Endodermal cell (in vitro differentiated cells): ENCODE data around the gene PHRF1. TPM values are rescaled to one million over a fixed set of nuclear protein-coding genes. Genes with fewer than 3 reads are reported as not detected.

ENCODE experiments used
- DNase-seq: peaks from one replicate; pipeline ENCODE4 v3.0.0-alpha.2; 2017
- H3K27ac ChIP-seq: 2 replicates; pipeline ENCODE4 v1.5.1; 2013; ENCODE audit warnings: mild to moderate bottlenecking, low read depth, low read length, moderate library complexity
- H3K27me3 ChIP-seq: 2 replicates; pipeline ENCODE4 v1.6.1; 2013; ENCODE audit warnings: mild to moderate bottlenecking, low read length, moderate library complexity; ENCODE audit not compliant: insufficient read depth, control insufficient read depth, poor library complexity, severe bottlenecking
- H3K36me3 ChIP-seq: 2 replicates; pipeline ENCODE4 v1.7.0; 2013; ENCODE audit warnings: mild to moderate bottlenecking, low read length, moderate library complexity; ENCODE audit not compliant: control insufficient read depth, insufficient read depth
- H3K4me1 ChIP-seq: one replicate; pipeline ENCODE4 v1.7.0; 2013; ENCODE audit warnings: low read length; ENCODE audit not compliant: control insufficient read depth, insufficient read depth
- H3K4me3 ChIP-seq: 2 replicates; pipeline ENCODE4 v1.5.1; 2013; ENCODE audit warnings: mild to moderate bottlenecking, low read length, moderate library complexity
- H3K9ac ChIP-seq: 2 replicates; pipeline ENCODE4 v1.6.1; 2013; ENCODE audit warnings: mild to moderate bottlenecking, low read length, moderate library complexity; ENCODE audit not compliant: poor library complexity, severe bottlenecking; ENCODE audit errors: extremely low read depth
- H3K9me3 ChIP-seq: 2 replicates; pipeline ENCODE4 v1.6.1; 2013; ENCODE audit warnings: mild to moderate bottlenecking, low read length, moderate library complexity; ENCODE audit not compliant: control insufficient read depth
- H3K27ac Mint-ChIP-seq: 2 replicates; pipeline ENCODE4 v1.8.0; 2020; ENCODE audit warnings: mixed read lengths
- H3K27me3 Mint-ChIP-seq: 2 replicates; pipeline ENCODE4 v1.8.0; 2021; ENCODE audit warnings: mild to moderate bottlenecking, mixed read lengths; ENCODE audit not compliant: insufficient read depth
- H3K36me3 Mint-ChIP-seq: 2 replicates; pipeline ENCODE4 v1.8.0; 2020; ENCODE audit warnings: low read depth, mixed read lengths
- H3K4me1 Mint-ChIP-seq: 2 replicates; pipeline ENCODE4 v1.8.0; 2020; ENCODE audit warnings: mixed read lengths
- H3K4me3 Mint-ChIP-seq: 2 replicates; pipeline ENCODE4 v1.8.0; 2020; ENCODE audit warnings: mild to moderate bottlenecking, moderate library complexity, mixed read lengths
- H3K9me3 Mint-ChIP-seq: 2 replicates; pipeline ENCODE4 v1.8.0; 2020; ENCODE audit warnings: mild to moderate bottlenecking, mixed read lengths
- WGBS, 2 experiments: methylation state at CpG; one replicate each; pipeline versions ENCODE4 v1.1.5 to v1.1.7; 2013; ENCODE audit warnings: missing lambda C conversion rate in 2 of 2, mixed read lengths in 1 of 2; ENCODE audit not compliant: insufficient coverage in 1 of 2, insufficient read length in 1 of 2; 5-methylcytosine and 5-hydroxymethylcytosine counted together
- total RNA-seq, 2 donors: library from RNA; stranded (reverse); fragmentation: NEBNext Ultra II Directional in 1 of 2; extraction: Animal tissue kit (Norgen Biotek cat#: 25700) in 1 of 2; gene quantifications; 2 replicates in 1 of 2; 3 replicates in 1 of 2; pipeline ENCODE4 v1.2.1, GENCODE V29; 2021
- TF ChIP-seq, protein P1 (sequence below): fragments of 200-600 bp; sonication (generic); conservative IDR thresholded peaks from 2 replicates; pipeline ENCODE4 v1.5.0; 2021; ENCODE audit warnings: antibody characterized with exemption, mild to moderate bottlenecking

PHRF1 gene
- total RNA-seq, 2 donors from 2014 or later = 43.4 to 48.0 TPM

DNA sequence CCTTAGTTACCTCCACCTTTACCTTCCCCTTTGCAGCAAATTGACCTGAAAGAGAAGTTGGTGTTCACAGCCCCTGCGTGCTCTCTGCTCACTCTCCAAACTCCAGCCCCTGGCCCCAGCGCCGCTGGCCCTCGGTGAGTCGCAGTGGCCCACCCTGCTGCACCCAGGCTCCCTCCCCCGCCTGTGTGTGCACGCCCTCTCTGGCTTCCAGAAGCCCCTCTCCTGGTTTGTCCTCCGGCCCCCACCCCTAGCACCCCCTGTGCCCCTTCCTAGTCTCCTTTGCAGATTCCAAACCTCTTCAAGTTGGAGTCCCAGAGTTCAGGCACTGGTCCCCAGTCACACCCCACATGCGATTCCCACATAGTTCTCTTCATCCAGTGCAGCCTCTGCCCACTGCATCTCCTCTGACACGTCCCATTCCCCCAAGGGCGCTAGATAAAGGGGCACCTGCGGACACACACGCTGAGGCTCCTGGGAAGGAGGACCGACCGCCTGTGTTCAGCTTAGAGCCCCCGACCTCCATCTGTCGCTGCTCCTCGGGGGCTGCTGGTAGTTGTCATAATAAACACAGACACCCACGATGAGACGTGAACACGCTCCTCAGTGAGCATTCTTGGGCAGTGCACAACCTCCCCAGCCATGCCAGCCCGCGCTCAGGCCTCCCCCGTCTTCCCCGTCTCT is 1.5 kb upstream of the PHRF1 start:
- Histone ChIP-seq H3K9ac (peak overlapping the region; percentile 11), H3K27ac (no peak overlapping the region)

DNA sequence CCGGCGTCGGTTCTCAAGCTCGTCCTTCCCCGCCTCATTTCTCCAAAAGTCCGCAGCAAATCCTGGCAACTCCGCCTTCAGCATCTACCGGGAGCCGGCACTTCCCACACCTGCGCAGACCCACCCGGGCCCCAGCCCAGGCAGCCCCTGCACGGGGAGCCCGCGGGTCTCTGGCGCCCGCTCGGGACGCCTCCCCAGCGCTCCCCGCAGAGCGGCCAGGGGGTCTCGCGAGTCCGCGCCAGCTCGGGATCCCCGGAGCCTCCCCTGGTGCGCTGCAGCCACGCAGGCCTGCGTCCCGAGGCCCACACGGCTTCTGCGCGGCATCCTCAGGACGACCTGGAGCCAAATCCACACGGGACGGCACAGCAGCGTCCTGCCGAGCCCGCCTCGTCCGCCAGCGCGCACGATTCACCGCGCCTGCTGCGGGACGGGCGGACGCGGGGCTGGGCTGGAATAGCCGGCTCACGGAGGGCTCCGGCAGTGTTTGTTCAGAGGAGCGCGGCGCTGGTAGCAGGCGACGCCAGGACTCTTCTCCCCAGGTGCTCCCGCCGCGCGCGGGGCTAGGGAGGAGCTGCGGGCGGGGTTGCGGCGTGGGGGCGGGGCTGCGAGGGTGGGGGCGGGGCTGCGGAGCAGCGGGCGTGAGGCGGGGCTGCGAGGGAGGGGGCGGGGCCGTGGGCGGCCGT is 816 bp upstream of the PHRF1 start:
- Mint-ChIP-seq H3K4me1 (peaks cover 36% of the 10 kb centered on the region), H3K36me3 (no peaks in the 10 kb centered on the region), H3K27me3 (peaks cover 24% of the 10 kb centered on the region), H3K4me3 (peak overlapping the region; percentile 79), H3K9me3 (no peaks in the 10 kb centered on the region), H3K27ac (peak overlapping the region; percentile 76)
- H3K4me3 ChIP-seq = peak overlapping the region; percentile 78
- peak overlapping the region; percentile 11 for H3K9ac ChIP-seq
- peaks cover 29% of the 10 kb centered on the region for H3K4me1 ChIP-seq
- no peaks in the 10 kb centered on the region for H3K9me3 ChIP-seq
- no peaks in the 10 kb centered on the region for H3K36me3 ChIP-seq
- H3K27ac ChIP-seq = no peak overlapping the region
- TF ChIP-seq, protein P1, sequence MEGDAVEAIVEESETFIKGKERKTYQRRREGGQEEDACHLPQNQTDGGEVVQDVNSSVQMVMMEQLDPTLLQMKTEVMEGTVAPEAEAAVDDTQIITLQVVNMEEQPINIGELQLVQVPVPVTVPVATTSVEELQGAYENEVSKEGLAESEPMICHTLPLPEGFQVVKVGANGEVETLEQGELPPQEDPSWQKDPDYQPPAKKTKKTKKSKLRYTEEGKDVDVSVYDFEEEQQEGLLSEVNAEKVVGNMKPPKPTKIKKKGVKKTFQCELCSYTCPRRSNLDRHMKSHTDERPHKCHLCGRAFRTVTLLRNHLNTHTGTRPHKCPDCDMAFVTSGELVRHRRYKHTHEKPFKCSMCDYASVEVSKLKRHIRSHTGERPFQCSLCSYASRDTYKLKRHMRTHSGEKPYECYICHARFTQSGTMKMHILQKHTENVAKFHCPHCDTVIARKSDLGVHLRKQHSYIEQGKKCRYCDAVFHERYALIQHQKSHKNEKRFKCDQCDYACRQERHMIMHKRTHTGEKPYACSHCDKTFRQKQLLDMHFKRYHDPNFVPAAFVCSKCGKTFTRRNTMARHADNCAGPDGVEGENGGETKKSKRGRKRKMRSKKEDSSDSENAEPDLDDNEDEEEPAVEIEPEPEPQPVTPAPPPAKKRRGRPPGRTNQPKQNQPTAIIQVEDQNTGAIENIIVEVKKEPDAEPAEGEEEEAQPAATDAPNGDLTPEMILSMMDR = no peak
- 1% methylated on average over 33 to 75 of the region's 81 CpGs for whole genome bisulfite sequencing, 2 experiments
- DNase-seq = peak; percentile 96
- peaks cover 13% of the 10 kb centered on the region for H3K27me3 ChIP-seq

More for the DNA sequence above, 1.5 kb upstream of the PHRF1 start:
- Mint-ChIP-seq H3K27me3 (peaks cover 28% of the 10 kb centered on the region), H3K36me3 (no peaks in the 10 kb centered on the region), H3K9me3 (no peaks in the 10 kb centered on the region), H3K27ac (peak overlapping the region; percentile 76), H3K4me1 (peaks cover 36% of the 10 kb centered on the region), H3K4me3 (peak overlapping the region; percentile 79)
- Histone ChIP-seq H3K4me1 (peaks cover 29% of the 10 kb centered on the region), H3K9me3 (no peaks in the 10 kb centered on the region), H3K36me3 (no peaks in the 10 kb centered on the region), H3K4me3 (peak overlapping the region; percentile 78), H3K27me3 (peaks cover 13% of the 10 kb centered on the region)
- WGBS, 2 experiments = 18 to 30% methylated on average over 15 to 25 of the region's 25 CpGs
- TF ChIP-seq, protein P1 = no peak
- DNase-seq = peak; percentile 57

DNA sequence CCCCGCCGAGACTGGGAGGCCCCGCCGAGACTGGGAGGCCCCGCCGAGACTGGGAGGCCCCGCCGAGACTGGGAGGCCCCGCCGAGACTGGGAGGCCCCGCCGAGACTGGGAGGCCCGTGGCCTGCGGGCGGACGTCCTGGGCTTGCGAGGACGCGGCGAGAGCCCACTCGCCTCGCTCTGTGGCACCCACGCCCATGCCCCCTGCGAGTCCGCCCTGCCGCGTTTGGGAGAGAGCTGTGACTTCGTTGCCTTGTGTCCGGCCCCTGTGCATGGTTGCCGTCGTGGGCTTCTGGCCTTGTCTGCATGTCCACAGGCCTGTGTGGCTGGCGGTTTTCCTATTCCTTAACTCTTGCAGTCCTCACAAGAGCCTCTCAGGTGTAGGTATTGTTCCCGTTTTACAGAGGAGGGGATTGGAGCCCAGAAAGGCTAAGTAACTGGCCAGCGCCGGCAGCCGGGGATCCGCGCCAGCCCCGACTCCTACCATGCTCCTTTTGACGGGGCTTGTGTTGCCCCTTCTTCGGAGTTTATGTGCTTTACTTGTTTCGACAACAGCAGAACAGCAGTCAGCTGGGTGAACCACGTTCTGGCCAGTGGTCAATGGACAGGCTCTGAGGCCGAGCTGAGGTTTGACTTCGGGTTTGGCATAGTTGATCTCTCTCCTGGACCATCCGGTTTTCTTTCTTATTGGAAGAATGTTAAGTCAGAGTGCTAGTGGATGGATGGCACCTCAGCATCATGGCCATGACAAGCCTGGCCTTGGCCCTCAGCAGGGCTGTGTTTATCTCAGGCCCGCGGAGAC is 741 bp downstream of the PHRF1 start:
- Mint-ChIP-seq H3K36me3 (peaks cover 11% of the 10 kb centered on the region), H3K9me3 (no peaks in the 10 kb centered on the region), H3K27me3 (peaks cover 22% of the 10 kb centered on the region), H3K4me3 (peak overlapping the region; percentile 79), H3K27ac (peak overlapping the region; percentile 89), H3K4me1 (peaks cover 34% of the 10 kb centered on the region)
- H3K4me3 ChIP-seq = peak overlapping the region; percentile 95
- H3K36me3 ChIP-seq = peaks cover 10% of the 10 kb centered on the region
- TF ChIP-seq, protein P1 = no peak
- H3K27me3 ChIP-seq = peaks cover 13% of the 10 kb centered on the region
- DNase-seq = no peak
- H3K9ac ChIP-seq = peak overlapping the region; percentile 85
- peaks cover 26% of the 10 kb centered on the region for H3K4me1 ChIP-seq
- H3K27ac ChIP-seq = no peak overlapping the region
- H3K9me3 ChIP-seq = no peaks in the 10 kb centered on the region
- WGBS, 2 experiments = 11 to 12% methylated on average over 30 to 42 of the region's 48 CpGs
